Esophagus muscularis mucosa (tissue), 4 donors: Measurements from ENCODE around the gene MVB12B. TPM values are rescaled to one million over a fixed set of nuclear protein-coding genes. Genes with fewer than 3 reads are reported as not detected.

Experiments
- DNase-seq: peaks from one replicate; pipeline ENCODE4 v3.0.0-alpha.2; 2017; ENCODE audit errors: extremely low spot score
- H3K27ac ChIP-seq, 4 donors: fragments of 200-600 bp; sonication (generic); replicated peaks in 1 of 4; 1 replicate in 3 of 4; 2 replicates in 1 of 4; pipeline ENCODE4 v1.5.1; 2016 to 2019; ENCODE audit warnings: mild to moderate bottlenecking in 1 of 4
- H3K27me3 ChIP-seq, 4 donors: fragments of 200-600 bp; sonication (generic); one replicate each; pipeline versions ENCODE4 v1.5.1 to v1.6.0; 2016 to 2019
- H3K36me3 ChIP-seq, 4 donors: fragments of 200-600 bp; sonication (generic); one replicate each; pipeline ENCODE4 v1.5.1; 2016 to 2019
- H3K4me1 ChIP-seq, 4 donors: fragments of 200-600 bp; sonication (generic); one replicate each; pipeline ENCODE4 v1.5.1; 2016 to 2019
- H3K4me3 ChIP-seq, 4 donors: fragments of 200-600 bp; sonication (generic); 1 replicate in 2 of 4; 2 replicates in 2 of 4; pipeline ENCODE4 v1.5.1; 2016 to 2019; ENCODE audit warnings: mild to moderate bottlenecking in 4 of 4, moderate library complexity in 1 of 4
- H3K9me3 ChIP-seq, 4 donors: fragments of 200-600 bp; sonication (generic); 1 replicate in 3 of 4; 2 replicates in 1 of 4; pipeline ENCODE4 v1.5.1; 2016 to 2019
- CTCF ChIP-seq, 3 experiments: fragments of 200-600 bp in 2 of 3; fragments of 450-650 bp in 1 of 3; sonication (generic) in 2 of 3; IDR thresholded peaks; one replicate each; pipeline ENCODE4 v1.5.1; 2017 to 2019; ENCODE audit warnings: antibody characterized with exemption in 3 of 3, mild to moderate bottlenecking in 2 of 3, moderate library complexity in 1 of 3
- EP300 ChIP-seq: sonication (generic); formaldehyde crosslinking; IDR thresholded peaks from one replicate; pipeline ENCODE4 v1.6.1; 2017; ENCODE audit warnings: antibody characterized with exemption
- POLR2A ChIP-seq: fragments of 450-650 bp; IDR thresholded peaks from one replicate; pipeline ENCODE4 v1.6.1; 2017; ENCODE audit warnings: antibody characterized with exemption, moderate library complexity, mild to moderate bottlenecking, low read depth
- POLR2AphosphoS5 ChIP-seq, 2 donors: sonication (generic); formaldehyde crosslinking; IDR thresholded peaks; one replicate each; pipeline ENCODE4 v1.6.1; 2017; ENCODE audit warnings: antibody characterized with exemption in 2 of 2
- WGBS: methylation state at CpG from one replicate; pipeline ENCODE4 v1.1.5; 2018; 5-methylcytosine and 5-hydroxymethylcytosine counted together
- intact Hi-C: fragments of 100-400 bp; cut with DNase I; formaldehyde crosslinking; loops from one replicate; pipeline ENCODE4 v1.15.1; 2023
- total RNA-seq, 4 donors: library from RNA; depleted of rRNA; stranded (reverse); fragments of >200 nt; gene quantifications; one replicate each; pipeline versions ENCODE4 v1.1.0 to v1.2.1, GENCODE V29; 2016

MVB12B gene
- total RNA-seq, 4 donors from 2014 or later = 14.1 to 25.0 (median 18.4) TPM

- peaks cover 7 to 33% (median 25%) of the 10 kb centered on the region in 4 donors for H3K36me3 ChIP-seq
- intact Hi-C loops = no loop called here
- no peak overlapping the region for H3K4me3 ChIP-seq
- no peak overlapping the region for H3K27ac ChIP-seq
- 93% methylated on average over 2 of the region's 2 CpGs for WGBS
- H3K27me3 ChIP-seq = no peaks in the 10 kb centered on the region
- no peaks in the 10 kb centered on the region for H3K9me3 ChIP-seq
- no peak for DNase-seq
- TF ChIP-seq EP300 (no peak), CTCF (IDR thresholded peaks at IDR 0.05) (no peak), POLR2AphosphoS5 (IDR thresholded peaks at IDR 0.05) (no peak), POLR2A (no peak)
- H3K4me1 ChIP-seq = peaks cover 0 to 26% (median 12%) of the 10 kb centered on the region in 4 donors
Observed at GRCh38 chr9:126417684-126418083, 91.1 kb downstream of the MVB12B start.

DNA sequence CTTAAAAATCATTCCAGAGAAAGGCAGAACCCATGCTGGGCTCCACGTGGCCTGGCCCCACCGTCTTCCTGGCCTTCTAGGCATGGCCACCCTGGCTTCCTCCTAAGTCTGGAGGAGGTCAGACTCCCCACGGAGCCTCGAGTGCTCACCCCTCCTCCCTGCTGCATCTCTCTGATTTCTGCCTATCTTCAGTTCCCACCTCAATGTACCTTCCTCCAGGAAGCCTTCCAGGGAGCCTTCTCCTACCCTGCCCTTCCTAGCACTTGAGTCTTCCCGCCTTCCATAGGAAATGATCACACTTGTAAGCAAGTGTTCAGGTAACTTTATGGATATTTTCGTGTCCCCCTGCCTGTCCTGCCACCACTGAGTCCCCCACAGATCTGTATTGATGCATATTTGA lies 92.0 kb downstream of the MVB12B start:
- H3K27ac ChIP-seq = no peak overlapping the region
- H3K36me3 ChIP-seq = peaks cover 16 to 42% (median 34%) of the 10 kb centered on the region in 4 donors
- no peak for DNase-seq
- H3K4me3 ChIP-seq = no peak overlapping the region
- H3K27me3 ChIP-seq = no peaks in the 10 kb centered on the region
- intact Hi-C loops = no loop called here
- peaks cover 0 to 22% (median 10%) of the 10 kb centered on the region in 4 donors for H3K4me1 ChIP-seq
- no peaks in the 10 kb centered on the region for H3K9me3 ChIP-seq
- WGBS = 83% methylated on average over 6 of the region's 6 CpGs
- no peak for TF ChIP-seq POLR2AphosphoS5 (IDR thresholded peaks at IDR 0.05)
- TF ChIP-seq EP300 = no peak
- TF ChIP-seq POLR2A = no peak
- TF ChIP-seq CTCF (IDR thresholded peaks at IDR 0.05) = no peak

GRCh38 chr9:126419475-126419874 lies 92.8 kb downstream of the MVB12B start:
- Histone ChIP-seq H3K36me3 (peaks cover 21 to 51% (median 37%) of the 10 kb centered on the region in 4 donors), H3K9me3 (no peaks in the 10 kb centered on the region), H3K27ac (no peak overlapping the region), H3K4me3 (no peak overlapping the region), H3K4me1 (peaks cover 0 to 22% (median 10%) of the 10 kb centered on the region in 4 donors), H3K27me3 (no peaks in the 10 kb centered on the region)
- intact Hi-C loops = no loop called here
- TF ChIP-seq EP300 = no peak
- TF ChIP-seq POLR2AphosphoS5 (IDR thresholded peaks at IDR 0.05) = no peak
- no peak for TF ChIP-seq CTCF (IDR thresholded peaks at IDR 0.05)
- no peak for TF ChIP-seq POLR2A
- WGBS = 87% methylated on average over 3 of the region's 6 CpGs
- DNase-seq = no peak

- no peak for TF ChIP-seq POLR2AphosphoS5 (IDR thresholded peaks at IDR 0.05)
- TF ChIP-seq EP300 = no peak
- no peak for TF ChIP-seq CTCF (IDR thresholded peaks at IDR 0.05)
- TF ChIP-seq POLR2A = no peak
- no peak overlapping the region for H3K4me3 ChIP-seq
- H3K27ac ChIP-seq = no peak overlapping the region
- no peak for DNase-seq
- H3K27me3 ChIP-seq = no peaks in the 10 kb centered on the region
- WGBS = 90% methylated on average over 7 of the region's 7 CpGs
- intact Hi-C loops = no loop called here
- H3K4me1 ChIP-seq = peaks cover 0 to 22% (median 10%) of the 10 kb centered on the region in 4 donors
- H3K9me3 ChIP-seq = no peaks in the 10 kb centered on the region
- peaks cover 25 to 54% (median 38%) of the 10 kb centered on the region in 4 donors for H3K36me3 ChIP-seq
Observed at GRCh38 chr9:126420135-126420534, 93.5 kb downstream of the MVB12B start.
